HEK293T (cell line): ENCODE data around the gene SMAD4.

Experiments used
- CTBP1 ChIP-seq: fragments of 450-650 bp; IDR thresholded peaks from 2 replicates; pipeline ENCODE4 v1.6.1; 2016; ENCODE audit warnings: borderline replicate concordance
- FOXM1 ChIP-seq: fragments of 450-650 bp; IDR thresholded peaks from 2 replicates; pipeline ENCODE4 v1.6.1; 2017; ENCODE audit warnings: mild to moderate bottlenecking, borderline replicate concordance

DNA sequence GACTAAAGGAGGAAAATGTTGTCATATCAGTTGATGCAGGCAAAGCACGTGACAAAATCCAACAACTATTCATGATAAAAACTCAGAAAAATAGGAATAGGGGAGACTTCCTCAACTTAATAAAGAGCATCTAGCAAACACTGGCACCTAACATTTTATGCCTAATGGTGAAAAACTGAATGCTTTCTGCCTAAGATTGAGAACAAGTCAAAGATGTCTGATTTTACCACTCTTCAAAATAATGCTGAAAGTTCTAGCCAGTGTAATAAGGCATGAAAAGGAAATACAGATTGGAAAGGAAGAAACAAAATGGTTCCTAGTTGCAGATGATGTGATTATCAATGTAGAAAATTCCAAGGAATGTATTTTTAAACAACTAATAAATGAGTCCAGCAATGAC, 58.4 kb downstream of the SMAD4 start:
- TF ChIP-seq FOXM1, result no peak
- no peak for TF ChIP-seq CTBP1
